OCI-LY1 (cell line): ENCODE measurements around the gene TSPAN32.

ENCODE experiments used
- H2AFZ ChIP-seq: fragments of 200-600 bp; sonication (generic), shearing (Covaris generic); 2 replicates; pipeline ENCODE4 v1.6.0; 2014; ENCODE audit warnings: antibody characterized with exemption, mild to moderate bottlenecking, low read length
- H3F3A ChIP-seq: fragments of 200-600 bp; sonication (generic), shearing (Covaris generic); 2 replicates; pipeline ENCODE4 v1.6.0; 2014; ENCODE audit warnings: mild to moderate bottlenecking, antibody characterized with exemption, low read length, moderate library complexity; ENCODE audit not compliant: insufficient read depth
- H3K27ac ChIP-seq: fragments of 200-600 bp; sonication (generic); 2 replicates; pipeline ENCODE4 v1.5.1; 2014; ENCODE audit warnings: low read length, mixed run types, mild to moderate bottlenecking, low read depth; ENCODE audit not compliant: poor library complexity, severe bottlenecking
- H3K27me3 ChIP-seq: fragments of 200-600 bp; sonication (generic); 2 replicates; pipeline ENCODE4 v1.6.0; 2014; ENCODE audit warnings: antibody characterized with exemption, mild to moderate bottlenecking, low read length, moderate library complexity; ENCODE audit not compliant: insufficient read depth
- H3K36me3 ChIP-seq: fragments of 200-600 bp; sonication (generic); 2 replicates; pipeline ENCODE4 v1.6.1; 2014; ENCODE audit warnings: mild to moderate bottlenecking, antibody characterized with exemption, low read length, moderate library complexity, mixed read lengths; ENCODE audit not compliant: insufficient read depth
- H3K4me1 ChIP-seq: fragments of 200-600 bp; sonication (generic); 2 replicates; pipeline ENCODE4 v1.5.1; 2014; ENCODE audit warnings: mild to moderate bottlenecking, low read length, moderate library complexity; ENCODE audit not compliant: insufficient read depth, severe bottlenecking
- H3K4me2 ChIP-seq: fragments of 200-600 bp; sonication (generic), shearing (Covaris generic); 2 replicates; pipeline ENCODE4 v1.6.1; 2014; ENCODE audit warnings: low read length
- H3K4me3 ChIP-seq: fragments of 200-600 bp; sonication (generic); 2 replicates; pipeline ENCODE4 v1.5.1; 2014; ENCODE audit warnings: low read length, low read depth, mild to moderate bottlenecking, mixed read lengths; ENCODE audit not compliant: poor library complexity, severe bottlenecking
- H3K79me2 ChIP-seq: fragments of 200-600 bp; shearing (Covaris generic); 2 replicates; pipeline ENCODE4 v1.6.1; 2016; ENCODE audit warnings: mixed run types, low read length, mixed read lengths; ENCODE audit not compliant: insufficient read depth
- H3K9ac ChIP-seq: fragments of 200-600 bp; sonication (generic), shearing (Covaris generic); 2 replicates; pipeline ENCODE4 v1.6.1; 2014; ENCODE audit warnings: mild to moderate bottlenecking, low read length, mixed read lengths
- H3K9me2 ChIP-seq: fragments of 200-600 bp; sonication (generic), shearing (Covaris generic); 2 replicates; pipeline ENCODE4 v1.6.1; 2014; ENCODE audit warnings: low read depth, mild to moderate bottlenecking, low read length, mixed read lengths
- H3K9me3 ChIP-seq: fragments of 200-600 bp; shearing (Covaris generic); 2 replicates; pipeline ENCODE4 v1.6.1; 2014; ENCODE audit warnings: low read length, mixed read lengths
- H4K20me1 ChIP-seq: fragments of 200-600 bp; sonication (generic), shearing (Covaris generic); 2 replicates; pipeline ENCODE4 v1.6.0; 2016; ENCODE audit warnings: mild to moderate bottlenecking, low read length; ENCODE audit not compliant: insufficient read depth
- EZH2 ChIP-seq: fragments of 200-600 bp; sonication (generic), shearing (Covaris generic); IDR thresholded peaks from 2 replicates; pipeline ENCODE4 v1.8.0; 2017; ENCODE audit warnings: borderline replicate concordance, mixed run types, mild to moderate bottlenecking, antibody characterized with exemption, low read length, moderate library complexity, mixed read lengths
- TF ChIP-seq, protein P1 (sequence below): fragments of 200-600 bp; sonication (generic), shearing (Covaris generic); IDR thresholded peaks from 2 replicates; pipeline ENCODE4 v1.5.1; 2017; ENCODE audit warnings: mild to moderate bottlenecking, antibody characterized with exemption, low read length, moderate library complexity, mixed read lengths

The TSPAN32 gene

GRCh38 chr11:2366276-2366675 is 64.5 kb downstream of the TSPAN32 start:
- Histone ChIP-seq H3K27me3 (0 out of 2 replicates have a peak, but pooled peaks cover 3% of the 10 kb centered on the region), H3K4me3 (no peak overlapping the region), H3K9me2 (no peaks in the 10 kb centered on the region), H3K79me2 (no peaks in the 10 kb centered on the region), H4K20me1 (no peaks in the 10 kb centered on the region), H2AFZ (no peak overlapping the region), H3K9me3 (no peaks in the 10 kb centered on the region), H3K9ac (no peak overlapping the region), H3K36me3 (no peaks in the 10 kb centered on the region), H3K4me1 (no peaks in the 10 kb centered on the region), H3K4me2 (no peak overlapping the region), H3K27ac (no peak overlapping the region), H3F3A (no peaks in the 10 kb centered on the region)
- no peak for TF ChIP-seq EZH2
- TF ChIP-seq, protein P1, sequence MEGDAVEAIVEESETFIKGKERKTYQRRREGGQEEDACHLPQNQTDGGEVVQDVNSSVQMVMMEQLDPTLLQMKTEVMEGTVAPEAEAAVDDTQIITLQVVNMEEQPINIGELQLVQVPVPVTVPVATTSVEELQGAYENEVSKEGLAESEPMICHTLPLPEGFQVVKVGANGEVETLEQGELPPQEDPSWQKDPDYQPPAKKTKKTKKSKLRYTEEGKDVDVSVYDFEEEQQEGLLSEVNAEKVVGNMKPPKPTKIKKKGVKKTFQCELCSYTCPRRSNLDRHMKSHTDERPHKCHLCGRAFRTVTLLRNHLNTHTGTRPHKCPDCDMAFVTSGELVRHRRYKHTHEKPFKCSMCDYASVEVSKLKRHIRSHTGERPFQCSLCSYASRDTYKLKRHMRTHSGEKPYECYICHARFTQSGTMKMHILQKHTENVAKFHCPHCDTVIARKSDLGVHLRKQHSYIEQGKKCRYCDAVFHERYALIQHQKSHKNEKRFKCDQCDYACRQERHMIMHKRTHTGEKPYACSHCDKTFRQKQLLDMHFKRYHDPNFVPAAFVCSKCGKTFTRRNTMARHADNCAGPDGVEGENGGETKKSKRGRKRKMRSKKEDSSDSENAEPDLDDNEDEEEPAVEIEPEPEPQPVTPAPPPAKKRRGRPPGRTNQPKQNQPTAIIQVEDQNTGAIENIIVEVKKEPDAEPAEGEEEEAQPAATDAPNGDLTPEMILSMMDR: no peak

GRCh38 chr11:2366733-2367132 is 64.9 kb downstream of the TSPAN32 start:
- TF ChIP-seq, protein P1: no peak
- TF ChIP-seq EZH2: no peak
- H3K4me1 ChIP-seq: no peaks in the 10 kb centered on the region

GRCh38 chr11:2367266-2368160 is 65.7 kb downstream of the TSPAN32 start:
- Histone ChIP-seq H3K9ac (no peak overlapping the region), H3K4me2 (no peak overlapping the region), H3K9me3 (no peaks in the 10 kb centered on the region), H3K27ac (no peak overlapping the region), H3K9me2 (no peaks in the 10 kb centered on the region), H3K4me3 (no peak overlapping the region), H2AFZ (no peak overlapping the region), H3K79me2 (no peaks in the 10 kb centered on the region), H3K36me3 (no peaks in the 10 kb centered on the region), H4K20me1 (no peaks in the 10 kb centered on the region), H3F3A (no peaks in the 10 kb centered on the region), H3K27me3 (0 out of 2 replicates have a peak, but pooled peaks cover 3% of the 10 kb centered on the region), H3K4me1 (no peaks in the 10 kb centered on the region)
- TF ChIP-seq EZH2: no peak
- TF ChIP-seq, protein P1: no peak

More at GRCh38 chr11:2366733-2367132, 64.9 kb downstream of the TSPAN32 start:
- Histone ChIP-seq H4K20me1 (no peaks in the 10 kb centered on the region), H3K36me3 (no peaks in the 10 kb centered on the region), H3K9me3 (no peaks in the 10 kb centered on the region), H3K4me3 (no peak overlapping the region), H3K27ac (no peak overlapping the region), H3K4me2 (no peak overlapping the region), H2AFZ (no peak overlapping the region), H3K79me2 (no peaks in the 10 kb centered on the region), H3K9ac (no peak overlapping the region), H3K9me2 (no peaks in the 10 kb centered on the region), H3F3A (no peaks in the 10 kb centered on the region), H3K27me3 (0 out of 2 replicates have a peak, but pooled peaks cover 3% of the 10 kb centered on the region)
